HG02884 (cell line): Measurements from ENCODE around the gene ELL3.
"Not testable (repeated sequence)": the region's sequence is repeated elsewhere in the genome, so short reads cannot be mapped to it uniquely, and the experiment has no call there.

Experiments used
- ATAC-seq: cut with Tn5 transposase; IDR thresholded peaks from one replicate; pipeline ENCODE4 v1.9.1; 2021; ENCODE audit warnings: mild to moderate bottlenecking, moderate library complexity; ENCODE audit not compliant: unreplicated experiment

Gene ELL3

GRCh38 chr15:43728053-43728725, 48.6 kb downstream of the ELL3 start:
- not testable (repeated sequence) for ATAC-seq

- ATAC-seq = not testable (repeated sequence)
These were observed 50.5 kb downstream of the ELL3 start for GRCh38 chr15:43726306-43726705.

GRCh38 chr15:43723151-43723550, 53.6 kb downstream of the ELL3 start:
- ATAC-seq = no peak
